ENCODE measurements around the gene RNF112. TPM values are rescaled to one million over a fixed set of nuclear protein-coding genes. Genes with fewer than 3 reads are reported as not detected.

Gene RNF112
- total and polyA plus RNA-seq, 2 of the 8 experiments (the other 6 are each of a cell fraction or from before 2014, with no cell fraction given), result 1.1 to 2.2 TPM

DNA sequence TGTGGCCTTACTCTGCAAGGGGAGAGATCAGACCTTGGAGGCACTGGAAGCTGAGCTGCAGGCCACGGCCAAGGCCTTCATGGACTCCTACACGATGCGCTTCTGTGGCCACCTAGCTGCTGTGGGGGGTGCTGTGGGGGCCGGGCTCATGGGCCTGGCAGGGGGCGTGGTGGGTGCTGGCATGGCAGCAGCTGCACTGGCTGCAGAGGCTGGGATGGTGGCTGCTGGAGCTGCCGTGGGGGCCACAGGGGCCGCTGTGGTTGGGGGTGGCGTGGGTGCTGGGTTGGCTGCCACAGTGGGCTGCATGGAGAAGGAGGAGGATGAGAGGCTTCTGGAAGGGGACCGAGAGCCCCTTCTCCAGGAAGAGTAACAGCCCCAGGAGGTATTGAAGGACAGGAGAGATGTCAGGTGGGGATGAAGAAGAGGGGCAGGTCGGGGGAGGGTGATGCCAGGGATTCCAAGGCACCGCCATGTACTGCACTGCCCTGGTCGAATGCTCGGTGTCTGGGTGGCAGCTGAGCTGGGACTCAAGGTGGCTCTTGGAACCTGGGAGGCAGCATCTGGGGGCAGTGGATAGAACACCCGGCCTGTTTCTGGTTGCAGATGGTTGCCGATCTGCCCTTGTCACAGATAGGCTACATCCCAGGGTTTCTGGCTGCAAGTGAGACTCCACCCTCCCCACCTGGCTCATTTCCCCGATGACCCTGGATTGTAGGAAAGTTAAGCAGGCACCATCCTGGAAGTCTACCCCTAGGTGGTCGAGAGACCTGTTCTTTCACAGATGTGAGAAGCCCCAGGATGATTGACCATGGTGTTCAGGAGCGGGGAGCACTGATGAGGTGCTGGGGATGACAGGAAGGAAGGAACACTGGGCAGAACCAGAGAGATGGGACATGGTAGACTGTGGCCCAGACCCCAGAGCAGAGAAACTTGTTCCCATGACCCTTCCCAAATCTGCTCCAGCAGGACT is 5.1 kb downstream of the RNF112 start (continued):
- TF ChIP-seq KDM5A (IDR thresholded peaks at IDR 0.05; ENCODE audit: low read length) (no peak), RFX5 (IDR thresholded peaks at IDR 0.05; ENCODE audit: borderline replicate concordance, low read depth, low read length) (no peak), TAF1 (IDR thresholded peaks at IDR 0.05; ENCODE audit: low read depth, low read length) (no peak), PHF8 (conservative IDR thresholded peaks at IDR 0.05; ENCODE audit: low read depth, low read length) (no peak), SP4 (IDR thresholded peaks at IDR 0.05; ENCODE audit: low read length) (no peak), JUN (IDR thresholded peaks at IDR 0.05; ENCODE audit: low read depth, low read length) (no peak), KDM4A (IDR thresholded peaks at IDR 0.05; ENCODE audit: low read depth, low read length, severe bottlenecking) (no peak)

All from H1 (cell line).